ENCODE results near the gene IGFBP6. TPM values are rescaled to one million over a fixed set of nuclear protein-coding genes. Genes with fewer than 3 reads are reported as not detected.
A peak's percentile ranks its signal among the peaks of the same experiment; 100 is the strongest.
"Not testable (repeated sequence)": the region's sequence is repeated elsewhere in the genome, so short reads cannot be mapped to it uniquely, and the experiment has no call there.

The IGFBP6 gene
- total RNA-seq, 1 experiment from 2014 or later = 7.3 TPM

GRCh38 chr12:53095596-53095895, 1.9 kb upstream of the IGFBP6 start:
- H3K27me3 ChIP-seq (replicated peaks; ENCODE audit: insufficient read depth, low read depth, low read length, poor library complexity); H3K36me3 ChIP-seq (ENCODE audit: insufficient read depth, low read length, poor library complexity, severe bottlenecking); H3K27ac ChIP-seq (ENCODE audit: low read depth, low read length, poor library complexity, severe bottlenecking); BruUV-seq (replicated peaks); H3K9me3 ChIP-seq (ENCODE audit: low read depth, low read length, poor library complexity, severe bottlenecking); POLR2A ChIA-PET (ENCODE audit: low non-redundant PET); DNase-seq (ENCODE audit: low spot score); CTCF ChIA-PET; H3K4me3 ChIP-seq (ENCODE audit: low read depth, low read length, poor library complexity, severe bottlenecking): not testable (repeated sequence)
- peaks cover 23% of the 10 kb centered on the region for H3K4me1 ChIP-seq (ENCODE audit: insufficient read depth, low read length, poor library complexity, severe bottlenecking)
- intact Hi-C loops (cut with micrococcal nuclease; ENCODE audit: unreplicated experiment) = loop anchor here (5.0 kb wide), 1 partner anchor 48 kb away; no protein-coding TSS in a partner anchor

GRCh38 chr12:53096089-53096741, 1.3 kb upstream of the IGFBP6 start:
- DNase-seq (ENCODE audit: low spot score) = no peak
- H3K27ac ChIP-seq (ENCODE audit: low read depth, low read length, poor library complexity, severe bottlenecking) = no peak overlapping the region
- no peaks in the 10 kb centered on the region for H3K27me3 ChIP-seq (replicated peaks; ENCODE audit: insufficient read depth, low read depth, low read length, poor library complexity)
- ChIA-PET POLR2A (ENCODE audit: low non-redundant PET) (no interaction called here), CTCF (no interaction called here)
- intact Hi-C loops (cut with micrococcal nuclease; ENCODE audit: unreplicated experiment) = loop anchor here (5.0 kb wide), 1 partner anchor 49 kb away; no protein-coding TSS in a partner anchor
- H3K36me3 ChIP-seq (ENCODE audit: insufficient read depth, low read length, poor library complexity, severe bottlenecking) = no peaks in the 10 kb centered on the region
- TF ChIP-seq CTCF (conservative IDR thresholded peaks at IDR 0.05; ENCODE audit: low read depth, low read length) = no peak
- TF ChIP-seq EZH2 (IDR thresholded peaks at IDR 0.05; ENCODE audit: borderline replicate concordance, low read depth, low read length, poor library complexity, severe bottlenecking) = no peak
- H3K9me3 ChIP-seq (ENCODE audit: low read depth, low read length, poor library complexity, severe bottlenecking) = no peaks in the 10 kb centered on the region
- H3K4me3 ChIP-seq (ENCODE audit: low read depth, low read length, poor library complexity, severe bottlenecking) = no peak overlapping the region
- no TSS peak for BruUV-seq (replicated peaks)
- H3K4me1 ChIP-seq (ENCODE audit: insufficient read depth, low read length, poor library complexity, severe bottlenecking) = peaks cover 23% of the 10 kb centered on the region

GRCh38 chr12:53096759-53097158, 708 bp upstream of the IGFBP6 start:
- ChIA-PET CTCF (interaction anchor here (3.5 kb wide), 1 partner anchor 31 kb away, joined by 62 read pairs; no protein-coding TSS in a partner anchor), POLR2A (ENCODE audit: low non-redundant PET) (no interaction called here)
- H3K4me3 ChIP-seq (ENCODE audit: low read depth, low read length, poor library complexity, severe bottlenecking) = peak overlapping the region; percentile 61
- no peak for TF ChIP-seq EZH2 (IDR thresholded peaks at IDR 0.05; ENCODE audit: borderline replicate concordance, low read depth, low read length, poor library complexity, severe bottlenecking)
- no peak for TF ChIP-seq CTCF (conservative IDR thresholded peaks at IDR 0.05; ENCODE audit: low read depth, low read length)
- no TSS peak for BruUV-seq (replicated peaks)
- no peak for DNase-seq (ENCODE audit: low spot score)
- intact Hi-C loops (cut with micrococcal nuclease; ENCODE audit: unreplicated experiment) = loop anchor here (5.0 kb wide), 1 partner anchor 49 kb away; no protein-coding TSS in a partner anchor
- H3K27ac ChIP-seq (ENCODE audit: low read depth, low read length, poor library complexity, severe bottlenecking) = no peak overlapping the region
- no peaks in the 10 kb centered on the region for H3K27me3 ChIP-seq (replicated peaks; ENCODE audit: insufficient read depth, low read depth, low read length, poor library complexity)
- H3K9me3 ChIP-seq (ENCODE audit: low read depth, low read length, poor library complexity, severe bottlenecking) = no peaks in the 10 kb centered on the region
- H3K36me3 ChIP-seq (ENCODE audit: insufficient read depth, low read length, poor library complexity, severe bottlenecking) = no peaks in the 10 kb centered on the region
- peaks cover 23% of the 10 kb centered on the region for H3K4me1 ChIP-seq (ENCODE audit: insufficient read depth, low read length, poor library complexity, severe bottlenecking)

- no peak overlapping the region for H3K27ac ChIP-seq (ENCODE audit: low read depth, low read length, poor library complexity, severe bottlenecking)
- BruUV-seq (replicated peaks) = no TSS peak
- ChIA-PET POLR2A (ENCODE audit: low non-redundant PET) (no interaction called here), CTCF (interaction anchor here (3.5 kb wide), 1 partner anchor 32 kb away, joined by 62 read pairs; no protein-coding TSS in a partner anchor)
- H3K9me3 ChIP-seq (ENCODE audit: low read depth, low read length, poor library complexity, severe bottlenecking) = no peaks in the 10 kb centered on the region
- peaks cover 23% of the 10 kb centered on the region for H3K4me1 ChIP-seq (ENCODE audit: insufficient read depth, low read length, poor library complexity, severe bottlenecking)
- H3K36me3 ChIP-seq (ENCODE audit: insufficient read depth, low read length, poor library complexity, severe bottlenecking) = no peaks in the 10 kb centered on the region
- TF ChIP-seq EZH2 (IDR thresholded peaks at IDR 0.05; ENCODE audit: borderline replicate concordance, low read depth, low read length, poor library complexity, severe bottlenecking) (no peak), CTCF (conservative IDR thresholded peaks at IDR 0.05; ENCODE audit: low read depth, low read length) (no peak)
- peak; percentile 15 for DNase-seq (ENCODE audit: low spot score)
- H3K4me3 ChIP-seq (ENCODE audit: low read depth, low read length, poor library complexity, severe bottlenecking) = peak overlapping the region; percentile 61
- H3K27me3 ChIP-seq (replicated peaks; ENCODE audit: insufficient read depth, low read depth, low read length, poor library complexity) = no peaks in the 10 kb centered on the region
- intact Hi-C loops (cut with micrococcal nuclease; ENCODE audit: unreplicated experiment) = loop anchor here (5.0 kb wide), 1 partner anchor 50 kb away; no protein-coding TSS in a partner anchor
These were observed 282 bp upstream of the IGFBP6 start for GRCh38 chr12:53097207-53097563.

Data from A673 (cell line).